Myocyte (in vitro differentiated cells): ENCODE data around the gene TNIP2. TPM values are rescaled to one million over a fixed set of nuclear protein-coding genes. Genes with fewer than 3 reads are reported as not detected.

ENCODE experiments used
- total RNA-seq: library from RNA; depleted of rRNA; stranded (reverse); fragments of >200 nt; gene quantifications from 2 replicates; pipeline ENCODE4 v1.2.3, GENCODE V29; 2014

TNIP2 gene
- total RNA-seq, 1 donor from 2014 or later, result 54.5 TPM

Other genes starting within 250 kb of the TNIP2 start
- 13.9 and 15.2 TPM in 2 replicates for gene FAM193A, start 219.7 kb downstream of the TNIP2 start, total RNA-seq
- gene SH3BP2, start 36.7 kb upstream of the TNIP2 start, total RNA-seq, result 24.9 and 31.1 TPM in 2 replicates
- 121 and 142 TPM in 2 replicates for gene ADD1, start 87.5 kb upstream of the TNIP2 start, total RNA-seq
- 26.3 and 30.1 TPM in 2 replicates for gene NOP14, start 207.1 kb upstream of the TNIP2 start, total RNA-seq
- gene GRK4, start 207.2 kb upstream of the TNIP2 start, total RNA-seq, result 14.6 and 16.7 TPM in 2 replicates